Measurements from ENCODE around the gene TLE2.

DNA sequence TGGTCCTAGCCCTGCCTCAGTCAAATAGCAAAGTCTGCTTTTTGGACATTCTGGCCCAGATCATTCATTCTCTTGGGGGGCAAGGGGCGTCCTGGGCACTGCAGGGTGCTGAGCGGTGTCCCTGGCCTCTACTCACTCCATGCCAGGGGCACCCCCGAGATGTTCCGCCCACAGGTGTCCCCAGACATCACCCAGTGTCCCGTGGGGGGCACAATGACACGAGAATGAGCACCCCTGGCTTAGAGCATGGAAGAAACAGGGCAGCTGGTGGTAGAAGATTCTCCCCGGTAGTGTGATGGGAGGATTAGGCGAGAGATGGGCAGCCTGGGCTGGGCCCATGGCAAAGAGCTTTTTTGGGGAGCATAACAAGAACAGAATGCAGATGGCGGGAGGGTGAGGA is 38.5 kb upstream of the TLE2 start:
- TF ChIP-seq, protein P1, sequence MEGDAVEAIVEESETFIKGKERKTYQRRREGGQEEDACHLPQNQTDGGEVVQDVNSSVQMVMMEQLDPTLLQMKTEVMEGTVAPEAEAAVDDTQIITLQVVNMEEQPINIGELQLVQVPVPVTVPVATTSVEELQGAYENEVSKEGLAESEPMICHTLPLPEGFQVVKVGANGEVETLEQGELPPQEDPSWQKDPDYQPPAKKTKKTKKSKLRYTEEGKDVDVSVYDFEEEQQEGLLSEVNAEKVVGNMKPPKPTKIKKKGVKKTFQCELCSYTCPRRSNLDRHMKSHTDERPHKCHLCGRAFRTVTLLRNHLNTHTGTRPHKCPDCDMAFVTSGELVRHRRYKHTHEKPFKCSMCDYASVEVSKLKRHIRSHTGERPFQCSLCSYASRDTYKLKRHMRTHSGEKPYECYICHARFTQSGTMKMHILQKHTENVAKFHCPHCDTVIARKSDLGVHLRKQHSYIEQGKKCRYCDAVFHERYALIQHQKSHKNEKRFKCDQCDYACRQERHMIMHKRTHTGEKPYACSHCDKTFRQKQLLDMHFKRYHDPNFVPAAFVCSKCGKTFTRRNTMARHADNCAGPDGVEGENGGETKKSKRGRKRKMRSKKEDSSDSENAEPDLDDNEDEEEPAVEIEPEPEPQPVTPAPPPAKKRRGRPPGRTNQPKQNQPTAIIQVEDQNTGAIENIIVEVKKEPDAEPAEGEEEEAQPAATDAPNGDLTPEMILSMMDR (optimal IDR thresholded peaks at IDR 0.05 in 1 of 3, IDR thresholded peaks at IDR 0.05 in 1 of 3, conservative IDR thresholded peaks at IDR 0.05 in 1 of 3; ENCODE audit: extremely low read depth in 1 of 3, insufficient read depth in 2 of 3, low read length in 3 of 3) = no peak
- no peak for TF ChIP-seq EZH2 (IDR thresholded peaks at IDR 0.05; ENCODE audit: low read length)

All from keratinocyte (primary cell).